ENCODE measurements around the gene TNXB. TPM values are rescaled to one million over a fixed set of nuclear protein-coding genes. Genes with fewer than 3 reads are reported as not detected.
"Not testable (repeated sequence)": the region's sequence is repeated elsewhere in the genome, so short reads cannot be mapped to it uniquely, and the experiment has no call there.

Gene TNXB
- total and polyA plus RNA-seq, 2 of the 4 experiments (the other 2 are of a cell fraction): 0.05 TPM; not detected in 1

DNA sequence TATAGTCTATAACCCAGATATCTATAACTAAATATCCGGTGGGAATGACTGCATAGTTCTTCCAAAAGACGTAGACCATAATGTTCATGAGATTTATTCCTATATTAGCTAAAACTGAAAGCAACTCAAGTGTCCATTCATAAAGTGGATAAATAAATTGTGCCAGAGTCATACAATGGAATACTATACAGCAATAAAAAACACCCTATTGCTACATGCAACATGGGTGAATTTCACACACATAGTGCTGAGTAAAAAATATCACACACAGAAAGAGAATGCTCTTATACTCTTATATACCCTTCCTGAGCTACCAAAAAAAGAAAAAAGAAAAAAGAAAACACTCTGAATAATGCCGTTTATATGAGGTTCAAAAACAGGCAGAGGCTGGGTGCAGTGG lies 6.9 kb downstream of the TNXB start:
- intact Hi-C loops (cut with micrococcal nuclease) (no loop called here), dilution Hi-C loops (cut with HindIII; ENCODE audit: low sequenced_read_pairs, unreplicated experiment) (no loop called here), in situ Hi-C loops (cut with MboI; ENCODE audit: low sequenced_read_pairs) (no loop called here)
- Histone ChIP-seq H4K5ac (ENCODE audit: low read depth, low read length) (no peak overlapping the region), H3K27me3 (ENCODE audit: control insufficient read depth, insufficient read depth, low read length) (peaks cover 27% of the 10 kb centered on the region), H3K4me1 (ENCODE audit: control insufficient read depth, insufficient read depth, low read length) (peaks cover 5% of the 10 kb centered on the region; the same call in 1 of the 2 replicates), H4K8ac (ENCODE audit: low read depth in 2 of 2, low read length in 2 of 2) (no peak overlapping the region), H3K4me2 (ENCODE audit: low read depth, low read length) (no peak overlapping the region), H4K20me1 (ENCODE audit: insufficient read depth, low read length) (peaks cover 3% of the 10 kb centered on the region; the same call in 1 of the 2 replicates), H2BK15ac (ENCODE audit: low read depth, low read length) (no peak overlapping the region), H3K18ac (ENCODE audit: low read depth, low read length) (no peak overlapping the region), H3K79me1 (ENCODE audit: low read depth in 1 of 2, low read length in 2 of 2) (no peaks in the 10 kb centered on the region), H2BK20ac (ENCODE audit: low read depth, low read length) (no peak overlapping the region), H3K27ac (ENCODE audit: insufficient read depth, low read length) (no peak overlapping the region), H3K14ac (replicated peaks; ENCODE audit: low read depth, low read length) (no peak overlapping the region), H3K4ac (ENCODE audit: low read depth, low read length) (no peak overlapping the region), H3K9ac (ENCODE audit: low read depth, low read length) (no peak overlapping the region), H3K23ac (ENCODE audit: low read depth, low read length) (no peak overlapping the region), H2BK120ac (ENCODE audit: low read depth, low read length) (no peak overlapping the region), H3K4me3 (ENCODE audit: insufficient read depth, low read depth, low read length) (no peak overlapping the region), H3K56ac (ENCODE audit: extremely low read depth, insufficient read depth, low read length) (no peak overlapping the region), H2AFZ (replicated peaks; ENCODE audit: low read length, poor library complexity) (no peak overlapping the region), H2AK9ac (replicated peaks; ENCODE audit: low read depth, low read length, poor library complexity) (no peak overlapping the region), H2AK5ac (ENCODE audit: low read depth, low read length) (no peak overlapping the region), H3K9me1 (ENCODE audit: insufficient read depth, low read length) (peaks cover 3% of the 10 kb centered on the region; the same call in 1 of the 2 replicates), H2BK5ac (ENCODE audit: low read depth, low read length, poor library complexity, severe bottlenecking) (no peak overlapping the region), H4K91ac (ENCODE audit: insufficient read depth, low read depth, low read length) (no peak overlapping the region), H3K9me3 (ENCODE audit: control insufficient read depth, insufficient read depth, low read length) (no peaks in the 10 kb centered on the region), H3K36me3 (ENCODE audit: control insufficient read depth, insufficient read depth, low read length) (no peaks in the 10 kb centered on the region)
- WGBS, 2 experiments (ENCODE audit: extremely low coverage in 2 of 2, insufficient read length in 1 of 2): no CpG with 5 or more reads among the region's 3 CpGs
- TF ChIP-seq FOS (IDR thresholded peaks at IDR 0.05; ENCODE audit: low read depth, low read length): no peak
- ATAC-seq (ENCODE audit: low read depth) (no peak), DNase-seq (no peak)
- ChIA-PET POLR2A (ENCODE audit: unreplicated experiment) (no interaction called here), CTCF (interaction anchor here (1.2 to 1.5 kb wide), 2 partner anchors 8 to 12 kb away, joined by 3 to 4 read pairs; no protein-coding TSS in a partner anchor)
- BruUV-seq (replicated peaks): no TSS peak

DNA sequence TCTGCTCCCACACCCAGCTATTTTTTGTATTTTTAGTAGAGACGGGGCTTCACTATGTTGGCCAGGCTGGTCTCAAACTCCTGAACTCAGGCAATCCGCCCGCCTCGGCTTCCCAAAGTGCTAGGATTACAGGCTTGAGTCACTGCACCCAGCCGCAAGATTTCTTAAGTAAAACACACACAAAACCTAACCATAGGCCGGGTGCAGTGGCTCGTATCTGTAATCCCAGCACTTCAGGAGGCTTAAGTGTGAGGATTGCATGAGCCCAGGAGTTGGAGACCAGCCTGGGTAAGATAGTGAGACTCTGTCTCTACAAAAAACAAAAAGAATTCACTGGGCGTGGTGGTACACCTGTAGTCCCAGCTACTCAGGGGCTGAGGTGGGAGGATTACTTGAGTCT lies 8.9 kb downstream of the TNXB start:
- POLR2A ChIA-PET (ENCODE audit: unreplicated experiment); CTCF ChIA-PET; H3K4ac ChIP-seq (ENCODE audit: low read depth, low read length): not testable (repeated sequence)

More for the DNA sequence above, 8.9 kb downstream of the TNXB start:
- H2BK120ac ChIP-seq (ENCODE audit: low read depth, low read length); H3K36me3 ChIP-seq (ENCODE audit: control insufficient read depth, insufficient read depth, low read length); H3K79me1 ChIP-seq (ENCODE audit: low read depth in 1 of 2, low read length in 2 of 2); H3K4me2 ChIP-seq (ENCODE audit: low read depth, low read length); in situ Hi-C loops (cut with MboI; ENCODE audit: low sequenced_read_pairs); H4K91ac ChIP-seq (ENCODE audit: insufficient read depth, low read depth, low read length); H2AK5ac ChIP-seq (ENCODE audit: low read depth, low read length); H3K23ac ChIP-seq (ENCODE audit: low read depth, low read length); H4K8ac ChIP-seq (ENCODE audit: low read depth in 2 of 2, low read length in 2 of 2); BruUV-seq (replicated peaks); H3K4me1 ChIP-seq (ENCODE audit: control insufficient read depth, insufficient read depth, low read length); H4K5ac ChIP-seq (ENCODE audit: low read depth, low read length); H2BK15ac ChIP-seq (ENCODE audit: low read depth, low read length); H2AK9ac ChIP-seq (replicated peaks; ENCODE audit: low read depth, low read length, poor library complexity); H3K9ac ChIP-seq (ENCODE audit: low read depth, low read length); H3K9me3 ChIP-seq (ENCODE audit: control insufficient read depth, insufficient read depth, low read length); H3K56ac ChIP-seq (ENCODE audit: extremely low read depth, insufficient read depth, low read length); H2AFZ ChIP-seq (replicated peaks; ENCODE audit: low read length, poor library complexity); H3K27ac ChIP-seq (ENCODE audit: insufficient read depth, low read length); H3K4me3 ChIP-seq (ENCODE audit: insufficient read depth, low read depth, low read length); H4K20me1 ChIP-seq (ENCODE audit: insufficient read depth, low read length); H2BK20ac ChIP-seq (ENCODE audit: low read depth, low read length); H3K18ac ChIP-seq (ENCODE audit: low read depth, low read length); dilution Hi-C loops (cut with HindIII; ENCODE audit: low sequenced_read_pairs, unreplicated experiment); DNase-seq; H3K14ac ChIP-seq (replicated peaks; ENCODE audit: low read depth, low read length); H2BK5ac ChIP-seq (ENCODE audit: low read depth, low read length, poor library complexity, severe bottlenecking); intact Hi-C loops (cut with micrococcal nuclease); ATAC-seq (ENCODE audit: low read depth); H3K9me1 ChIP-seq (ENCODE audit: insufficient read depth, low read length): not testable (repeated sequence)
- H3K27me3 ChIP-seq (ENCODE audit: control insufficient read depth, insufficient read depth, low read length): peaks cover 38% of the 10 kb centered on the region
- WGBS, 2 experiments (ENCODE audit: extremely low coverage in 2 of 2, insufficient read length in 1 of 2): 80% methylated on average over 2 of the region's 8 CpGs; no CpG with 5 or more reads in 1 of the 2 experiments
